GM19438 (cell line): ENCODE measurements around the gene PAN2.
"Not testable (repeated sequence)": the region's sequence is repeated elsewhere in the genome, so short reads cannot be mapped to it uniquely, and the experiment has no call there.

ENCODE experiments used
- ATAC-seq: cut with Tn5 transposase; IDR thresholded peaks from one replicate; pipeline ENCODE4 v1.9.1; 2021; ENCODE audit warnings: low read depth; ENCODE audit not compliant: unreplicated experiment

PAN2 gene

GRCh38 chr12:56342290-56342689 is 8.5 kb upstream of the PAN2 start:
- ATAC-seq = not testable (repeated sequence)

GRCh38 chr12:56341616-56342015 is 7.8 kb upstream of the PAN2 start:
- no peak for ATAC-seq

GRCh38 chr12:56339158-56339422 is 5.3 kb upstream of the PAN2 start:
- ATAC-seq = no peak

- ATAC-seq = no peak
Observed at GRCh38 chr12:56338308-56339157, 4.7 kb upstream of the PAN2 start, which contains the start of gene IL23A. IL23A (plus strand) TSS chr12:56338884; CDS start chr12:56339045, 161 bp downstream.

- no peak for ATAC-seq
Observed at GRCh38 chr12:56337753-56338251, 4.0 kb upstream of the PAN2 start.

- no peak for ATAC-seq
Observed at GRCh38 chr12:56336361-56337167, 2.8 kb upstream of the PAN2 start.

GRCh38 chr12:56335527-56335926 is 1.7 kb upstream of the PAN2 start:
- not testable (repeated sequence) for ATAC-seq

GRCh38 chr12:56334490-56334793 is 642 bp upstream of the PAN2 start:
- no peak for ATAC-seq

- ATAC-seq = no peak
Observed at GRCh38 chr12:56333197-56333678, 562 bp downstream of the PAN2 start.

GRCh38 chr12:56332512-56333196 is 1.1 kb downstream of the PAN2 start:
- ATAC-seq = no peak

- ATAC-seq = no peak
Observed at GRCh38 chr12:56330936-56331490, 2.8 kb downstream of the PAN2 start.

GRCh38 chr12:56326533-56326932 is 7.3 kb downstream of the PAN2 start:
- ATAC-seq = no peak

- no peak for ATAC-seq
Observed at GRCh38 chr12:56326126-56326525, 7.7 kb downstream of the PAN2 start.

GRCh38 chr12:56324206-56324605 is 9.6 kb downstream of the PAN2 start:
- no peak for ATAC-seq

GRCh38 chr12:56321610-56322009 is 12.2 kb downstream of the PAN2 start:
- ATAC-seq = not testable (repeated sequence)

- no peak for ATAC-seq
Observed at GRCh38 chr12:56321027-56321426, 12.8 kb downstream of the PAN2 start.

- no peak for ATAC-seq
Observed at GRCh38 chr12:56317675-56318074, 16.1 kb downstream of the PAN2 start.

- peak; percentile 86 for ATAC-seq
Observed at GRCh38 chr12:56315622-56316473, 18.0 kb downstream of the PAN2 start, which contains the start of gene CNPY2. CNPY2 (minus strand) TSS chr12:56315988; CDS start chr12:56315217, 771 bp downstream.

- ATAC-seq = peak; percentile 2
Observed at GRCh38 chr12:56315249-56315621, 18.6 kb downstream of the PAN2 start.

GRCh38 chr12:56311003-56311402 is 22.8 kb downstream of the PAN2 start:
- ATAC-seq = no peak
